GM10266 (cell line): Measurements from ENCODE around the gene DOCK1.

Experiments
- DNase-seq: peaks from one replicate; pipeline ENCODE4 v3.0.0; 2012; ENCODE audit errors: extremely low spot score
- TF ChIP-seq, protein P1 (sequence below): IDR thresholded peaks from 2 replicates; pipeline ENCODE4 v1.5.1; 2012; ENCODE audit warnings: mild to moderate bottlenecking, low read depth; ENCODE audit not compliant: control insufficient read depth, insufficient read depth; ENCODE audit errors: missing control alignments

Gene DOCK1

DNA sequence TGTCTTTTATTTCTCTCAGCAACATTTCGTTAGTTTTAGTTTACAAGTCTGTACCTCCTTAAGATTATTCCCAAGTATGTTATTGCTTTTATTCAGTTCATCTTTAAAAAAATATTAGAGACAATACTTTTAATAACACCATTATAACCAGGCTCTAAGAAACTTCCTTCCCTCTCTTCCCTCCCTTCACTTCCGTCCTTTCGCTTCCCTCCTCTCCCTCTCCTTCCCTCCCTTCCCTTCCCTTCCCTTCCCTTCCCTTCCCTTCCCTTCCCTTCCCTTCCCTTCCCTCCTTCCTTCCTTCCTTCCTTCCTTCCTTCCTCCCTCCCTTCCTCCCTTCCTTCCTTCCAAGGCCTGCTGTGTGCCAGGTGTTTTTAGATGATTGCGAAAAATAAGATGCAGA, 58.1 kb downstream of the DOCK1 start:
- no peak for DNase-seq
- TF ChIP-seq, protein P1, sequence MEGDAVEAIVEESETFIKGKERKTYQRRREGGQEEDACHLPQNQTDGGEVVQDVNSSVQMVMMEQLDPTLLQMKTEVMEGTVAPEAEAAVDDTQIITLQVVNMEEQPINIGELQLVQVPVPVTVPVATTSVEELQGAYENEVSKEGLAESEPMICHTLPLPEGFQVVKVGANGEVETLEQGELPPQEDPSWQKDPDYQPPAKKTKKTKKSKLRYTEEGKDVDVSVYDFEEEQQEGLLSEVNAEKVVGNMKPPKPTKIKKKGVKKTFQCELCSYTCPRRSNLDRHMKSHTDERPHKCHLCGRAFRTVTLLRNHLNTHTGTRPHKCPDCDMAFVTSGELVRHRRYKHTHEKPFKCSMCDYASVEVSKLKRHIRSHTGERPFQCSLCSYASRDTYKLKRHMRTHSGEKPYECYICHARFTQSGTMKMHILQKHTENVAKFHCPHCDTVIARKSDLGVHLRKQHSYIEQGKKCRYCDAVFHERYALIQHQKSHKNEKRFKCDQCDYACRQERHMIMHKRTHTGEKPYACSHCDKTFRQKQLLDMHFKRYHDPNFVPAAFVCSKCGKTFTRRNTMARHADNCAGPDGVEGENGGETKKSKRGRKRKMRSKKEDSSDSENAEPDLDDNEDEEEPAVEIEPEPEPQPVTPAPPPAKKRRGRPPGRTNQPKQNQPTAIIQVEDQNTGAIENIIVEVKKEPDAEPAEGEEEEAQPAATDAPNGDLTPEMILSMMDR: no peak

DNA sequence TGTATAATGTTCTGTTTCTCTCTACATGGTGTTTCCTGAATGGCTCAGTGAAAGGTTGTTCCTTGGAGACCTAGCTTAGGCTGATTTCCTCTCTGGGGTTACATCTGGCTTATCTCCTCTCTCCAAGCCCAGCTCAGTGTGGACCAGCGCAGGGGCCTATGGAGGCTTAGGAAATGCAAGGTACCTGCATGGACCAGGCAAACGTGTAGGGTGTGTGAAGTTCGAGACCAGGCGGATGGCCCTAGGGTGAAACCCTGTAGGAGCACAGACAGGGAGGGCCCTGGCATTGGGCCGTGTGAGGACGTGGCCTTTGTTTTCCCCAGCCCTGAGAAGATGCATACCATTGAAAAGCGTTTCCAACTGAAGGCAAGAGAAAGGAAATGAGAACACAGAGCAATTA, 59.0 kb downstream of the DOCK1 start:
- TF ChIP-seq, protein P1: no peak
- DNase-seq: no peak

DNA sequence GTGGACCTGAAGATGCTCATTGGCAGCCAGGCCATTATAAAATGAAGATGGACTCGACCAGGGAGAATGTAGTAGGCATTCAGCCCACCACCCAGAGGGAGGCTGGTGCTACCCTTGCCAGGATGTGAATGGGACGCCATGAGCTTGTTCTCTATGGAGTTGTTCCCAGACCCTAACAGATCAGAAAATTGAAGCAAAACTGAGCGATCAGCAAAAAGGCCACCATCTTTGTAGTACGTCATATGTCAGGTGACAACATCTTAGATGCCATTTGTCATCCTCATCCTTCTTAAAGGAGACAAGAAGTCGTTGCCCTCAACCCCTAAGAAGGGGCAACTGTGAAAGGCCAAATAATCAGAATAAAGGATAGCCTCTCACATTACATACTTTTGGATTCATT, 61.7 kb downstream of the DOCK1 start:
- TF ChIP-seq, protein P1: no peak

DNA sequence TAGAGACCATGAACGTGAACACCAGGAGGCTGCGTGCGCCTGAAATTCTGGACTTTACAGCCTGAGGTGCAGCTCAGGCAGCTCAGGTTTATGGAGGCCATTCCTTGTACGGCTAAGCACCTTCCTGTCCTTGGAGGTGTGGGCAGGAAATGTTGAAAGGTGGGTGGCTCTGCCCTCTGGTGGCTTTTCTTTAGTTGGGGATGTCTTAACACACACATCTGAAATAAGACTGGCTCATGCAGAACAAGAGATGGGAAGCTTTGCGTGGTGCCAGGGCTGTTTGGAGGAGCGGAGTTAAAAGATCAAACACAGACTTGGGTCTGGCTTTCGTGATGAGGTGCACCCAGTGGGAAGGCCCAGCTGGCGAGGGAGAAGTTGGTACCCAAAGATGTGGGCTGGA, 64.1 kb downstream of the DOCK1 start:
- TF ChIP-seq, protein P1: no peak
- DNase-seq: no peak

More for the DNA sequence above, 61.7 kb downstream of the DOCK1 start:
- no peak for DNase-seq

DNA sequence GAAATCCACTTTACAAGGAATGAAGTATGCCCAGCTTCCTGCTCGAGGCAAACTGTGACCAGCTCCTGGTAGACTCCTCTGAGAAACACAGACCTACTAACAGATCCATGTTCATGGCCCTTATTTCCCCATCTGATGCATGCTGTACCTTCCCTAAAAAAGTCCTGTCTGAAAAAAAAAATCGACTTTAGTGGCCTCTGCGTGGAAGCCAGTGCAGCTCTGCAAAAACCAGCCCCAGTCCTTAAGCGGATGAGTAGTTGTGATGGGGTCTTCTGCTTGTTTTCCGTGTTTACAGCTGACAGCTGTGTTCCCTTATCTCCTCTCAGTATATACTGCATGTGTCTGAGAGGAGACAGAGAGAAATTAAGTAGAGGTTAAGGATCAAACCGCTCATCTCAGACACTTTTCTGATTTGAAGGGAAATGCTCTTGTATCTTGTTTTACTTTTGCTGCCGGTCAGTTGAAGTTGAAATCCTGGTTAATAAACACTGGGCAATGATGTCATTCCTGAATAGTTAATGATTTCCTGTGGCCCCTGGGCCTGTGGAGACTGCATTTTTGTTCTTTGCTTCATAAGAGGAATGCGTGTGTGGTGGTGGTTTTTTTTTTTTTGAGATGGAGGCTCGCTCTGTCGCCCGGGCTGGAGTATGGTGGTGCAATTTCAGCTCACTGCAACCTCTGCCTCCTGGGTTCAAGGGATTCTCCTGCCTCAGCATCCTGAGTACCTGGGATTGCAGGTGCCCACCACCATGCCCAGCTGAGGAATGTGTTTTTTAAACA, 67.6 kb downstream of the DOCK1 start:
- no peak for DNase-seq
- TF ChIP-seq, protein P1: no peak

DNA sequence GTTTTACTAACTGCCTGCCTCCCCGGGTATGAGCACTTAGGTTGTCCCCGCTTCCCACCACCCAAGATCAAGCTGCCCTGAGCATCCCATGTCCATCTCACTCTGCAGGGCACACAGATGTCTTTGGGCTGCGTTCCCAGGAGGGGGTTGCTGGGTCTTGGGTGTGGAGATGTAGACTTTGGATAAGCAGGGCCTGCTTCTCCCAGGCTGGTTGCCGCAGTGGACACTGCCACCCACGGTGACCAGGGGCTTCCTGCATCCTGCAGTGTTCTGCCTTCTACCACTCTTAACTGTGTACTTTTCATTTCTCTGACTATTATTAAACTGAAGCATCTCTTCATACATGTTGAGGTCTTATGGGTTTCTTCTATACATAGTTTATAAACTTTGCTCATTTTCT, 70.0 kb downstream of the DOCK1 start:
- TF ChIP-seq, protein P1: no peak
- DNase-seq: no peak

DNA sequence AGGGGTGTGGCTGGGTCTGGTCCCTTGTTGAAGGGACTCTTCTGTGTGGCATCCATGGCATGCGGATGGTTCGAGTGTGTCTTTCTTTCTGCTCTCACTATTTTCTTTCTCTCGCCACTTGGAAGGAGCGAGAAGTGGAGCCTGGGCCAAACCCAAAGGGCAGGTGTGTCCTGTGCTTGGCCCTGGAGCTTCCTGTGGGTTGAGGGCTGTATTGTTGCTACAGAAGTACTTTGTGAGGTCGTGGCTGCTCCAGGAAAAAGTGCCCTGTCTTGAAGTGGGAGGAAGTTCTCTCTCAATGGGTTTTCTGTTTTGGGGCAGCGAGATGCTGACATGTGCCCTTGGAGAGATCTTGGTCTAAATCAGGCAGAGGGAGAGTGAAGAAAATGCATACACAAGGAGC, 72.0 kb downstream of the DOCK1 start:
- TF ChIP-seq, protein P1: no peak
- DNase-seq: no peak
